Activated CD4-positive, alpha-beta memory T cell treated with anti-CD3 and anti-CD28 coated beads for 36 hours (primary cell): ENCODE results near the gene GOSR1. TPM values are rescaled to one million over a fixed set of nuclear protein-coding genes. Genes with fewer than 3 reads are reported as not detected.
"Not testable (repeated sequence)": the region's sequence is repeated elsewhere in the genome, so short reads cannot be mapped to it uniquely, and the experiment has no call there.

Source experiments
- CTCF ChIA-PET: fragments of 350-600 bp; sonication (Branson Sonifier 250); formaldehyde crosslinking; loops from one replicate; lab custom pipeline; 2021; ENCODE audit warnings: antibody characterized with exemption, inconsistent platforms; lab: Charles Lee
- POLR2A ChIA-PET: fragments of 350-600 bp; sonication (Branson Sonifier 250); formaldehyde crosslinking; loops from one replicate; lab custom pipeline; 2021; ENCODE audit warnings: antibody characterized with exemption; lab: Charles Lee
- DNase-seq: peaks from one replicate; pipeline ENCODE4 v3.0.0-alpha.2; 2020
- H3K27ac Mint-ChIP-seq: one replicate; pipeline ENCODE4 v1.8.0; 2021; ENCODE audit warnings: mixed read lengths
- H3K27me3 Mint-ChIP-seq: one replicate; pipeline ENCODE4 v1.8.0; 2021; ENCODE audit warnings: mixed read lengths
- H3K36me3 Mint-ChIP-seq: one replicate; pipeline ENCODE4 v1.8.0; 2021; ENCODE audit warnings: mixed read lengths
- H3K4me1 Mint-ChIP-seq: one replicate; pipeline ENCODE4 v1.8.0; 2021; ENCODE audit warnings: low read depth, mixed read lengths
- H3K4me3 Mint-ChIP-seq: one replicate; pipeline ENCODE4 v1.8.0; 2021; ENCODE audit warnings: mild to moderate bottlenecking, mixed read lengths
- H3K9me3 Mint-ChIP-seq: one replicate; pipeline ENCODE4 v1.8.0; 2021; ENCODE audit warnings: mixed read lengths
- intact Hi-C: fragments of 100-400 bp; cut with micrococcal nuclease; formaldehyde crosslinking; loops from one replicate; pipeline ENCODE4 v1.15.1; 2023
- total RNA-seq, 2 experiments: library from RNA; stranded (reverse); gene quantifications; one replicate each; pipeline ENCODE4 v1.2.3, GENCODE V29; 2021

GOSR1 gene
- total RNA-seq, result 10 to 100 TPM; 39.0 to 39.9 TPM

DNA sequence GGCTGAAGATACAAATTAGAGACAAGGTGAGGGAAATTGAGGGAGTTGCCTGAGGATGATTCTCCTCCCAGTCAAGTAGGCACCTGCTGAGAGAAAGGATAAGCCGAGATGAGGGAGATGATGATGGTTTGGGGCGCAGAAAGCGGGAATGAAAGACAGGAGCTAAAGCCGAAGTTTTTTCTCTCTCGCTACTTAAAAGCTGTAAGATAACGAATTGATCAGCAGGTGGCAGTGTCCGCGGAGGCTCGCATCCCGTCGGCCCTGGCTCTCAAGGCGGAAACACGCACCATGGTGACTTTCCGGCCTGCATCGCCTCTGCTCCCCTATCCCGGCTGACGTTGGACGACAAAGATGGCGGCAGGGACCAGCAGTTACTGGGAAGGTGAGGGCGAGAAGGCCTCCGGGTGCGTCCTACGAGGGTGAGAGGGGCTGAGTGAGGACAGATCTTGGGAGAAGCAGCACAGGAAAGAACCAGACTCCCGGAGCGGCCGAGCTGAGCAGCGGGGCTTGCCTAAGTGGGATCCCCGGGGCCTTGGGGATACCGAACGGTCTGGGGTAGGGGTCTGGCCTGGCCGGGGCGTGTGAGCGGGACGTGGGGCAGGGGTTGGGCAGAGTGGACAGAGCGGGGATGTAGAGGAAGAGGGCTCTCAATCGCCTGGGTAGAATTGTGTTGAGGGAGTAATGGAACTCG lies at the start of gene GOSR1:
GOSR1 (plus strand) TSS at position 326 of the 691 bp plus-strand sequence; CDS start at position 352, 26 bp downstream.
- intact Hi-C loops, result loop anchor here (1.0 to 10.0 kb wide), 7 partner anchors 98 to 360 kb away; partner anchors contain the start of genes CPD and NSRP1
- Mint-ChIP-seq H3K4me3 (peak within 1 kb of the TSS; percentile 94), H3K27ac (peak within 1 kb of the TSS; percentile 94), H3K9me3 (no peaks in the 10 kb centered on the region), H3K36me3 (peaks cover 10% of the 10 kb centered on the region), H3K27me3 (peaks cover 2% of the 10 kb centered on the region), H3K4me1 (peaks cover 34% of the 10 kb centered on the region)
- ChIA-PET POLR2A (interaction anchor here (0.6 to 1.2 kb wide), 3 partner anchors 12 to 136 kb away, joined by 3 to 5 read pairs (median 3); no protein-coding TSS in a partner anchor), CTCF (interaction anchor here (0.6 to 3.4 kb wide), 33 partner anchors 8 to 740 kb away, joined by 3 to 20 read pairs (median 4); partner anchors contain the start of gene CRLF3)
- peak; percentile 96 for DNase-seq

DNA sequence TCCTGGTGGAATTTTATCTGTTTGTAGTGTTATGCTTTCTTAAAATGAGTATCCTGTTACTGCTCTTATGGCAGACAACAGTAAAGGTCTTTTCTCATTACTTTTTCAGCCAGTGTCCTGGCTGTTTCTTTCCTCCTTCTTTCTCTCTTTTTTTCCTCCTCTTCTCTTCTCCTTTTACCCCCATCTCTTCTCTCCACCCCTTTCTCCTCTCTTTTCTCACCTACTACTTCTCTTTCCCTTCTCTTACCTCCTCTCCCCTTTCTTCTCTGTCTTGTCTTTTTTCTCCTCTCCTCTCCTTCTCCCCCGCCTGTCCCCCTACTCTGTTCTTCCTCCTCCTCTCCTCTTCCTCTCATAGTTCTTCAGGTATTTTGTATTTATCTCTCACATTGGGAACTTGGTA lies 49.6 kb upstream of the GOSR1 start:
- Mint-ChIP-seq H3K27me3 (no peaks in the 10 kb centered on the region), H3K27ac (no peak overlapping the region), H3K9me3 (no peaks in the 10 kb centered on the region), H3K4me3 (no peak overlapping the region), H3K36me3 (peaks cover 33% of the 10 kb centered on the region), H3K4me1 (peaks cover 3% of the 10 kb centered on the region)
- no peak for DNase-seq
- ChIA-PET POLR2A (no interaction called here), CTCF (no interaction called here)
- intact Hi-C loops, result no loop called here

DNA sequence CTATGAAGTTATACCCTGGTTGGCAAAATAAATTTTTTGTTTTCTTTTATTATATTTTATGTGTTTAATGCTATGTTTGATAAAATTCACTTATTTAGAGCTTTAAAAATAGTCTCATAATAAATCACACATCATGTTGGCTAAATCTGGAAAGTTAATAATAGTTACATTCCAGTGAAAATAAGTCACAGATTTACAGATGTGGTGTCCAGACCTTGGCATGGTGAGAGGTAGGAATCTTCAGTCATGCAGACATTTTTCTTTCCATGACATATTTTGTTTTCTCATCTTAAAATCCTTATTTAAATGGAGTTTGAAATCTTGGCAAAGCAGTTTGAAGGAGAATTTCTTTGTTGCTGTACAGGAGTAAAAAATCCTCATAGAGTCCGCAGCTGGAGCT lies 48.1 kb upstream of the GOSR1 start:
- intact Hi-C loops, result no loop called here
- ChIA-PET CTCF (no interaction called here), POLR2A (no interaction called here)
- peaks cover 35% of the 10 kb centered on the region for H3K36me3 Mint-ChIP-seq
- DNase-seq, result no peak
- no peaks in the 10 kb centered on the region for H3K9me3 Mint-ChIP-seq
- no peaks in the 10 kb centered on the region for H3K27me3 Mint-ChIP-seq
- no peak overlapping the region for H3K27ac Mint-ChIP-seq
- H3K4me3 Mint-ChIP-seq, result no peak overlapping the region
- peaks cover 2% of the 10 kb centered on the region for H3K4me1 Mint-ChIP-seq

DNA sequence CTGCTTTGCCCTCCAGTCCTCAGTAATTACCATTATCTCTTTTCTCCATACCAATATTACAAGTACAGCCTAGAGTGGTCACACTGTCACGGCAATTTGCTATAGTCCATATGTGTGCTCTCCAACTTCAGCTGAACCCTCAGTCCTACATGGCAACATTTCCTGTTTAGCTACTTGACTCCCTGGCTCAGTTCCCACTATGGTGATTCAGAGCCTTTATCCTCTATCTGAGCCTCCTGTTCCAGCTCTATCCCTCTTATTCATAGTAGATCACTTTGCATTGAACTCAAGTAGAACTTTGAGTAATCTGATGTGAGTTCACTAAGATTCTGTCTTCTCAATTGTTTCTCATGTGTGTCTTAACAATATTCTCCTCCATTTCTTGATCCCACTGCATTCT lies 43.7 kb upstream of the GOSR1 start:
- DNase-seq, result no peak
- Mint-ChIP-seq H3K27me3 (no peaks in the 10 kb centered on the region), H3K27ac (no peak overlapping the region), H3K4me3 (no peak overlapping the region), H3K9me3 (no peaks in the 10 kb centered on the region), H3K36me3 (peaks cover 41% of the 10 kb centered on the region), H3K4me1 (peaks cover 10% of the 10 kb centered on the region)
- intact Hi-C loops, result no loop called here
- ChIA-PET CTCF (interaction anchor here (1.3 kb wide), 1 partner anchor 308 kb away, joined by 4 read pairs; no protein-coding TSS in a partner anchor), POLR2A (interaction anchor here (1.0 kb wide), 1 partner anchor 20 kb away, joined by 3 read pairs; no protein-coding TSS in a partner anchor)

DNA sequence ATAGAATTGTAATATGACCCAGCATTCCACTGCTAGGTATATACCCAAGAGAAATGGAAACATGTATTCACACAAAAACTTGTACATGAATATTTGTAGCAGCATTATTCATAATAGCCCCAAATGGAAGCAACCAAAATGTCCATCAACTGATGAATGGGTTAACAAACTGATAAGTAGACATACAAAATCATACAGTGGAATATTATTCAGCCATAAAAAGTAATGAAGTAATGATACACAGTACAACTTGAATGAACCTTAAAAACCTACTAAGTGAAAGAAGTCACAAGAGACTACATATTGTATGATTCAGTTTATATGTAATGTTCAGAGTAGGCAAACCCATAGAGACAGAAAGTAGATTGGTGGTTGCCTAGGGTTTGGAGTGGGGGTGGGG lies 40.5 kb upstream of the GOSR1 start:
- no peaks in the 10 kb centered on the region for H3K9me3 Mint-ChIP-seq
- ChIA-PET POLR2A (no interaction called here), CTCF (no interaction called here)
- intact Hi-C loops, result no loop called here
- no peak overlapping the region for H3K27ac Mint-ChIP-seq
- H3K36me3 Mint-ChIP-seq, result peaks cover 29% of the 10 kb centered on the region
- no peaks in the 10 kb centered on the region for H3K27me3 Mint-ChIP-seq
- H3K4me3 Mint-ChIP-seq, result no peak overlapping the region
- no peak for DNase-seq
- H3K4me1 Mint-ChIP-seq, result peaks cover 10% of the 10 kb centered on the region

DNA sequence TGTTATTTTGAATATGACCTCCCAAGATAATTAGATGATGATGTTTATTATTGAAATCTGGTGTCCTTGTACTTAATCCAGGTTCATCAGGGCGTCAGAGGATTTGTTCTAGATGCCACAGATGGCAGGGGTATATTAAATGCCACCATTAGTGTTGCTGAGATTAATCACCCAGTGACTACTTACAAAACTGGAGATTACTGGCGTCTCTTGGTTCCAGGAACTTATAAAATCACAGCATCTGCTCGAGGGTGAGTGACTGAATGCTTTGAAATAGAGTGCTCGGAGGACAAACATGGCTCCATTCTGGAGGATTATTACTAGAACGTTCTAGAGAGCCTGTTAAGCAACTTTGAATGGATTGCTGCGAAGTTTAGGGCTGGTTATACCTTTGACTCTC lies 33.5 kb upstream of the GOSR1 start:
- Mint-ChIP-seq H3K9me3 (no peaks in the 10 kb centered on the region), H3K4me1 (no peaks in the 10 kb centered on the region), H3K4me3 (no peak overlapping the region), H3K36me3 (peaks cover 16% of the 10 kb centered on the region), H3K27me3 (no peaks in the 10 kb centered on the region), H3K27ac (no peak overlapping the region)
- POLR2A ChIA-PET, result no interaction called here
- intact Hi-C loops, result no loop called here
- no peak for DNase-seq
- CTCF ChIA-PET, result no interaction called here

DNA sequence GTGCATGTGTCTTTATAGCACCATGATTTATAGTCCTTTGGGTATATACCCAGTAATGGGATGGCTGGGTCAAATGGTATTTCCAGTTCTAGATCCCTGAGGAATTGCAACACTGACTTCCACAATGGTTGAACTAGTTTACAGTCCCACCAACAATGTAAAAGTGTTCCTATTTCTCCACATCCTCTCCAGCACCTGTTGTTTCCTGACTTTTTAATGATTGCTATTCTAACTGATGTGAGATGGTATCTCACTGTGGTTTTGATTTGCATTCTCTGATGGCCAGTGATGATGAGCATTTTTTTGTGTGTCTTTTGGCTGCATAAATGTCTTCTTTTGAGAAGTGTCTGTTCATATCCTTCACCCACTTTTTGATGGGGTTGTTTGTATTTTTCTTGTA lies 30.6 kb upstream of the GOSR1 start:
- POLR2A ChIA-PET, H3K4me1 Mint-ChIP-seq, intact Hi-C loops, H3K9me3 Mint-ChIP-seq, DNase-seq, CTCF ChIA-PET, H3K27ac Mint-ChIP-seq, H3K27me3 Mint-ChIP-seq, H3K4me3 Mint-ChIP-seq: not testable (repeated sequence)
- peaks cover 25% of the 10 kb centered on the region for H3K36me3 Mint-ChIP-seq

DNA sequence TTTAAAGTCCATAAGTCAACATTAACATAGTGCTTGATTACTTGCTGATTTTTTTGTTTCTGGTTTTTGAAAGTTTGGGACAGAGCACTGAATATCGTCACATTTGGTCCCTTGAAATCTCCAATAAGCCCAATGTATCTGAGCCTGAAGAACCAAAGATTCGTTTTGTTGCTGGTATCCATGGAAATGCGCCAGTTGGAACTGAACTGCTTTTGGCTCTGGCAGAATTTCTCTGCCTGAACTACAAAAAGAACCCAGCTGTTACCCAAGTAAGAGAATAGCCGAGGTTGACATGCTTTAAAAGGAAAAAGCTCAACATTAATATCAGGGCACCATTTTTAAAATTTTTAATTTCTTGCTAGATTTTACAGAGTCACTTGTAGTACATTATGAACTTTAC lies 27.7 kb upstream of the GOSR1 start:
- no peak overlapping the region for H3K4me3 Mint-ChIP-seq
- no peak overlapping the region for H3K27ac Mint-ChIP-seq
- no peaks in the 10 kb centered on the region for H3K4me1 Mint-ChIP-seq
- H3K9me3 Mint-ChIP-seq, result no peaks in the 10 kb centered on the region
- intact Hi-C loops, result no loop called here
- H3K36me3 Mint-ChIP-seq, result peaks cover 37% of the 10 kb centered on the region
- no peak for DNase-seq
- H3K27me3 Mint-ChIP-seq, result no peaks in the 10 kb centered on the region
- POLR2A ChIA-PET, result no interaction called here
- CTCF ChIA-PET, result no interaction called here

DNA sequence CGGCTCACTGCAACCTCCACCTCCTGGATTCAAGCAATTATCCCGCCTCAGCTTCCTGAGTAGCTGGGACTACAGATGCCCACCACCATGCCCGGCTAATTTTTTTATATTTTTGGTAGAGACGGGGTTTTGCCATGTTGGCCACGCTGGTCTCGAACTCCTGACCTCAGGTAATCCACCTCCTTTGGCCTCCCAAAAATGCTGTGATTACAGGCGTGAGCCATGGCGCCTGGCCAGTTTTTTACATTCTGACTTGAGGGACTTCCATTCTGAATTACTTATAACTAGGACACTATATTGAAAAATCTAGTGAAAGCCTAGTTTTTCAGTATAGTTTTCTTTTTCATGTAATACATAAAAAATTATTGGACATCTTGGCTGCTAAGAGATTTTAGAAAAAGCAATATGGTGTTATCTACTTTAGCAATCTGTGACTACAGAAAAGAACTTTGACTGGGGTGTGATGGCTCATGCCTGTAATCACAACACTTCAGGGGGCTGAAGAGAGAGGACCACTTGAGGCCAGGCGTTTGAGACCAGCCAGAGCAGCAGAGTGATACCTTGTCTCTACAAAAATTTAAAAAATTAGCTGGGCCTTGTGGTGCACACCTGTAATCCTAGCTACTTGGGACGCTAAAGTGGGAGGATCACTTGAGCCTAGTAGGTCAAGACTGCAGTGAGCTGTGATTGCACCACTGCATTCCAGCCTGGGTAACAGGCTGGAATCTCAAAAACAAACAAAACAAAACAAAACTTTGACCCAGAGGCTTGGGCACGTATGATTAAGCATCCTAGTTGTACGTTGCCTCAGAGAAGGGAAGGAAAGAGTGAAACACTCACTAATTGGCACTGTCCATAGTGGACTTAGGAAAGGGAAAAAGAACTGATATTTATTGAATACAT lies 26.8 kb upstream of the GOSR1 start:
- Mint-ChIP-seq H3K27me3 (no peaks in the 10 kb centered on the region), H3K9me3 (no peaks in the 10 kb centered on the region), H3K27ac (no peak overlapping the region), H3K4me3 (no peak overlapping the region), H3K36me3 (peaks cover 35% of the 10 kb centered on the region), H3K4me1 (no peaks in the 10 kb centered on the region)
- intact Hi-C loops, result no loop called here
- DNase-seq, result no peak
- CTCF ChIA-PET, result interaction anchor here (0.6 to 0.9 kb wide), 2 partner anchors 110 to 146 kb away, joined by 3 read pairs; no protein-coding TSS in a partner anchor
- POLR2A ChIA-PET, result no interaction called here

DNA sequence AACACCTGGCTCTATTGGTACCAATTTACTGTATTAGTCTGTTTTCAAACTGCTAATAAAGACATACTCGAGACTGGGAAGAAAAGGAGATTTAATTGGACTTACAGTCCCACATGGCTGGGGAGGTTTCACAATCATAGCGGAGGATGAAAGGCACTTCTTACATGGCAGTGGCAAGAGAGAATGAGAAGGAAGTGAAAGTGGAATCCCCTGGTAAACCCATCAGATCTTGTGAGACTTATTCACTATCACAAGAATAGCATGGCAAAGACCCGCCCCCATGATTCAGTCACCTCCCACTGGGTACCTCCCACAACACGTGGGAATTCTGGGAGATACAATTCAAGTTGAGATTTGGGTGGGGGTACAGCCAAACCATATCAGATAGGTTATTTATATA lies 22.6 kb upstream of the GOSR1 start:
- no peak overlapping the region for H3K4me3 Mint-ChIP-seq
- ChIA-PET CTCF (interaction anchor here (1.5 kb wide), 1 partner anchor 22 kb away, joined by 3 read pairs; no protein-coding TSS in a partner anchor), POLR2A (no interaction called here)
- peaks cover 37% of the 10 kb centered on the region for H3K36me3 Mint-ChIP-seq
- intact Hi-C loops, result no loop called here
- DNase-seq, result no peak
- H3K27me3 Mint-ChIP-seq, result no peaks in the 10 kb centered on the region
- no peaks in the 10 kb centered on the region for H3K4me1 Mint-ChIP-seq
- H3K9me3 Mint-ChIP-seq, result no peaks in the 10 kb centered on the region
- no peak overlapping the region for H3K27ac Mint-ChIP-seq

DNA sequence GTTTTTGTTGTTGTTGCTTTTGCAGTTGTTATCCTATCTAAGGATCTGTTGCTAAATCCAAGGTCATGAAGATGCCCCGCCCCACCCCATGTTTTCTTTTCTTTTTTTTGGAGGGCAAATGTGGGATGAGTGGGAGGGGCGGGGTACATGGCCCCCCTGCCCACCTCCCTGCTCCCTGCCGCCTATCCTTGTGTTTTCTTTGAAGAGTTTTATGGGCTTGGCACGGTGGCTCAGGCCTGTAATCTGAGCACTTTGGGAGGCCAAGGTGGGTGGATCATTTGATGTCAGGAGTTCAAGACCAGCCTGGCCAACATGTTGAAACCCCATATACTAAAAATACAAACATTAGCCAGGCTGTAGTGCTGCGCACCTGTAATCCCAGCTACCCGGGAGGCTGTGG lies 18.8 kb upstream of the GOSR1 start:
- Mint-ChIP-seq H3K27me3 (no peaks in the 10 kb centered on the region), H3K27ac (no peak overlapping the region), H3K4me1 (no peaks in the 10 kb centered on the region), H3K4me3 (no peak overlapping the region), H3K9me3 (no peaks in the 10 kb centered on the region), H3K36me3 (peaks cover 33% of the 10 kb centered on the region)
- DNase-seq, result no peak
- ChIA-PET CTCF (interaction anchor here (0.7 kb wide), 1 partner anchor 233 kb away, joined by 4 read pairs; no protein-coding TSS in a partner anchor), POLR2A (no interaction called here)
- intact Hi-C loops, result no loop called here

DNA sequence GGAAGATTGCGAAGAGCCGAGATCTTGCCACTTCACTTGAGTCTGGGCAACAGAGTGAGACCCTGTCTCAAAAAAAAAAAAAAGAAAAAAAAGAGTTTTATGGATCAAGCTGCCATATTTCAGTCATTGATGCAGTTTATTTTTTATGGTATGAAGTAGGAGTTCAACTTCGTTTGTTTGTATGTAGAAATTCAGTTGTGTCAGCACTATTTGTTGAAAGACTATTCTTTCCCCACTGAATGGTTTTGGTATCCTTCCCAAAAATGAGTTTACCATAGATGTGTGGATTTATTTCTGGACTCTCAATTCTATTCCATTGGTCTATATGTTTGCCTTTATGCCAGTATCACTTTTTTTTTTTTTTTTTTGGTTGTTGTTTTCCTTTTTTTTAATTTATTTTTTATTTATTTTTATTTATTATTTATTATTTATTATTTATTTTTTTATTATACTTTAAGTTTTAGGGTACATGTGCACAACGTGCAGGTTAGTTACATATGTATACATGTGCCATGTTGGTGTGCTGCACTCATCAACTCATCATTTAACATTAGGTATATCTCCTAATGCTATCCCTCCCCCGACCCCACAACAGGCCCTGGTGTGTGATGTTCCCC lies 18.3 kb upstream of the GOSR1 start:
- H3K4me3 Mint-ChIP-seq, H3K27me3 Mint-ChIP-seq, DNase-seq, H3K9me3 Mint-ChIP-seq, intact Hi-C loops, POLR2A ChIA-PET, H3K4me1 Mint-ChIP-seq, H3K27ac Mint-ChIP-seq: not testable (repeated sequence)
- CTCF ChIA-PET, result interaction anchor here (0.7 kb wide), 1 partner anchor 234 kb away, joined by 4 read pairs; no protein-coding TSS in a partner anchor
- H3K36me3 Mint-ChIP-seq, result peaks cover 31% of the 10 kb centered on the region
